OCI-LY7 (cell line): ENCODE data around the gene POMC.

ENCODE experiments used
- CTCF ChIP-seq: fragments of 200-600 bp; sonication (generic); conservative IDR thresholded peaks from 2 replicates; pipeline ENCODE4 v1.5.1; 2014; ENCODE audit warnings: mild to moderate bottlenecking, antibody characterized with exemption, low read length, moderate library complexity, mixed read lengths
- EZH2phosphoT487 ChIP-seq: fragments of 200-600 bp; sonication (generic); IDR thresholded peaks from 2 replicates; pipeline ENCODE4 v1.6.1; 2018; ENCODE audit warnings: low read depth, borderline replicate concordance, mild to moderate bottlenecking, mixed run types, antibody characterized with exemption, low read length, moderate library complexity, mixed read lengths

DNA sequence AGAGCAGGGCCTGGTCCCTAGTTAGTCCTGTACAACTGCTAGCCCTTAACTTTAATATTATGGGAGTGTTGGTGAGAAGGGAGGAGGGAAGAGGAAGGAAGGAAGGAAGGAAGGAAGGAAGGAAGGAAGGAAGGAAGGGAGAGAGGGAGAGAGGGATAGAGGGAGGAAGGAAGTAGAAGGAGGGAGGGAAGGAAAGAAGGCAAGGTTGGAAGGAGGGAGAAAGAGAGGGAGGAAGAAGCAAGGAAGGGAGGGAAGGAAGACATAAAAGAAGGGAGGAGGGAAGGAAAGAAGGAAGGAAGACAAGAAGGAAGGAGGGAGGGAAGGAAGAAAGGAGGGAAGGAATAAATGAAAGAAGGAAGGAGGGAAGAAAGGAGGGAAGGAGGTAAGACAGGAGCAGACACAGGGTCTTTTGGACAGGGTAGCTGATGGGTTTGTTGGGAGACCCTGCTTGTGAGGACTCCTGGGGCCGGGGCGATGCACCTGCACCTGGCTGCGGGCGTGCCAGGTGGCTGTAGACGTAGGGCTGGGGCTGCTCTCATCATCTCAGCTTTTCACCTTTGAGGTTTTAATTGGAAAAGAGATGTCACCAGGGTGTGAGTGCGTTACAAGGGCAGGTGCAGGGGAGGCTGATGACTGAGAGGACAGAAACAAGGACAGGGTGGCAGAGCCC, 5.9 kb upstream of the POMC start:
- TF ChIP-seq CTCF (no peak), EZH2phosphoT487 (no peak)
